SKM-1 treated with dmso at 0.1 percent for 144 hours (cell line): ENCODE data around the gene STAC3.

Experiments
- DNase-seq: peaks from one replicate; lab custom pipeline; 2025; ENCODE audit not compliant: unreplicated experiment; lab: John Stamatoyannopoulos, UW

The STAC3 gene

DNA sequence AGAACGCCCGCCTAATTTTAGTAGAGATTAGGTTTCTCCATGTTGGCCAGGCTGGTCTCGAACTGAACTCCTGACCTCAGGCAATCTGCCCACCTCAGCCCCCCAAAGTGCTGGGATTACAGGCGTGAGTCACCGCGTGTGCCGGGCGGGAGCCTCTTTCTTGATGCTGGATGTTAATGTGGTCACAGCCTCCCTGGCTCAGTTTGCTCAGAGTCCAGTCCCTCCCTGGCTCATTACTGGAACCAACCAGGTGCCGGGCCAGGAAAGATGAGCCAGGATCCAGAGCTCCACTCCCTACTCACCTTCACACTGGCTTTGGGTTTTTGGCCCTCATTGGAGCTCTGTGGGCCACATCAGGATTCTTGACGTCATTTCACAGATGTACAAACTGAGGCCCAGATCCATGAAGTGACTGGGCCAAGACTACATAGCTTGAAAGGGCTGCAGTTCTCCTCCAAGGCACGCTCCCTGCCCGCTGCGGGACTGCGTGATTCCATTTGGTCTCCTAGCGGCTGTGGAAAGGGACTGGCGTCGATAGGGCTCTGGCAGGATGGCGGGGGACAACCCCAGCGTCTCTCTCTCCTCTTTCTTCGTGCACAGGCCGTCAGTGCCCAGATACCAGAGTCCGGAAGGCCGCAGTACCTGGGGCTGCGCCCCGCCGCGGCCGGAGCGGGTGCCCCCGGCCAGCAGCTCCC is 26.6 kb downstream of the STAC3 start:
- no peak for DNase-seq

DNA sequence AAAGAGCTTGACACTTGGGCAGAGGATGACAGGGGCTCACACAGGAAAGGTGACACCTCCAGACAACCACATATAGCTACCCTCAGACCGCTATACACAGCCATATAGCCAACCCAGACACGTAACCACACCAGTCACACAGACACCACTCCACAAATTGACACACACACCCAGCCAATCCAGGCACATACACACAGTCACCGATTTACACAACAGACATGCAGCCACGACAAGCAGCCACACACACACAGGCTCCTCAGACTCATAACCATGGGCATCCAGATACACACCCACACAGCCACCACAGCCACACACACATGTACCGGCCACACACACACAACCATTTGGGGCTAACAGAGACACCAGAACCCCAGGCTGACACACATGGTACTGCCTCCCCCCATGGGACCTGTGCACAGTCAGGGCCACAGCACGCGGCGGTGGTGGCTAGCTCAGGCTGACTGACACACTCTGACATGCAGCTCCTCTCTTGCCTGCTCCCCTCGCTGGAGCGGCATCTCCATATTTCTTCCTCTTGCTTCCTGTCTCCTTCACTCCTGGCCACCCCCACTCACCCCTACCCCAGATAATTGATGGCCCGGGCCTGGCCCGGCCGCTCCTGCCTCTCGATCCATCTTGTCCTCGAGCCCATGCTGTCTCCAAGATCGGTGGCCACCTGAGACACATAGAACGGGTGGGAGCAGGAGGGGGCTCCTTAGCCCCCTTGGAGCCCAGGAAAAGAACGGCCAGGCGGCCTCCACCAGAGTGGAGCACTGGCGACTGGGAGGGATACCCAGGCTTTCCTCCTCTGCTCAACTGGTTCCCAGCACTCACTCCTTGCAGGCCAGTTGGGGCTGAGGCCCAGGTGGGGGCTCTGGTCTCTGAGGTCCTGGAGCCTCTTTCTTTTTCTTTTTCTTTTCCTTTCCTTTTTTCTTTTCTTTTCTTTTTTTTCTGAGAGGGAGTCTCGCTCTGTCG is 27.5 kb downstream of the STAC3 start:
- no peak for DNase-seq

- DNase-seq, result no peak
Observed at GRCh38 chr12:57222286-57223190, 28.4 kb downstream of the STAC3 start.

GRCh38 chr12:57221169-57221917 is 29.6 kb downstream of the STAC3 start:
- no peak for DNase-seq

DNA sequence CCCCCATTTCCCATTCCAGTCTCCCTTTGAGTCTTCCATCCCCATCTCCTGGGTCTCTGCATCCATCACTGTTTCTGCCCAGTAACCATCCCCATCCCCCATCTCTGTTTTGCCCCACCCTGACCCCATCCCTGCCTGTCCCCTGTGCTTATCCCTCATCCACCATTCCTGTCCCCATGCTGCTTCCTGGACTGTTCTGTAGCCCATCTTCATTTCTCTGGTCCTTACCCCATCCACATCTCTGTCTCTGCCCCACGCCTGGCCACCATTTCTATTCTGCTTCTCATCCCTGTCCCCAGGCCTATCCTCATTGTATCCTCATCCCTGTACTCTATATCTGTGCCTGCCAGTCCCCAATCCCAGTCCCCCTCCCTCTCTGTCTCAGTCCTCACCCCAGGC is 30.2 kb downstream of the STAC3 start:
- DNase-seq, result no peak

DNA sequence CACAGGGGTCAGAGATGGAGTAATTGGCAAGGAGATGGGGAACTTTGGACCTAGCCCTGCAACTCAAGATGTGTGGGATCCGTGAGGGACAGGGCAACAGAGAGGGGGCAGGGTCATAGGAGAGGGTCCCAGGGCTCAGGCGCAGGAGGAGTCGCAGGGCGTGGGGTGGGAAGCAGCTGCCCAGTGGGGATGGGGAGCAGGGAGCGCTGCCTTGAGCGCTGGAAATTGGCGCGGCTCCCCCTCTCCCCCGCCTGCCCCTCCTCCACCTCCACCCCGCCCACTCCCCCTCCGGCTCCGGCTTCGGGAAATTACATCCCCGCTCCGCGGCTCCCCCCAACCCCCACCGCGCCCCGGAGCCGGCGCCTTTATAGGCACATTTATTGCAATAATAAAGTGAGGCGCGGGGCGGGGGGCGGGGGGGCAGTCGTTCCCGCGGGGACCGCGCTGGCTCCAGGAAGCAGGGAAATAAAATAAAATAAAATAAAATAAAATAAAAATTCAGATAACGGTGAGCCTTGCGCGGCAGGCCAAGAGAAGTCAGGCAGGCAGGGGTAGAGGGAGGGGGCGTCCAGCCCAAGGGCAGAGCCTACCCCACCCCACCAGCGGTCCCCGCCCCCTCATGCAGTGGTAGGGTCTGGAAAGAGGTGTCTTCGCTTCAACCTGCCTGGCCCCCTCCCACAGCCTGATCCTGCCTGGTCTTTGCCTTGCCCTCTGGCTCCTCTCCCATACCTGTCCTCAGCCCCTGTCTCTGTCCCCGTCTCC is 30.8 kb downstream of the STAC3 start:
- DNase-seq, result no peak

GRCh38 chr12:57219205-57219992 is 31.6 kb downstream of the STAC3 start:
- DNase-seq, result no peak

- DNase-seq, result no peak
Observed at GRCh38 chr12:57218030-57218853, 32.7 kb downstream of the STAC3 start.

- DNase-seq, result no peak
Observed at GRCh38 chr12:57216921-57217879, 33.8 kb downstream of the STAC3 start.

- DNase-seq, result no peak
Observed at GRCh38 chr12:57216014-57216911, 34.7 kb downstream of the STAC3 start, which contains the start of gene NXPH4. NXPH4 (plus strand) TSS chr12:57216794; CDS start chr12:57216970, 176 bp downstream.

DNA sequence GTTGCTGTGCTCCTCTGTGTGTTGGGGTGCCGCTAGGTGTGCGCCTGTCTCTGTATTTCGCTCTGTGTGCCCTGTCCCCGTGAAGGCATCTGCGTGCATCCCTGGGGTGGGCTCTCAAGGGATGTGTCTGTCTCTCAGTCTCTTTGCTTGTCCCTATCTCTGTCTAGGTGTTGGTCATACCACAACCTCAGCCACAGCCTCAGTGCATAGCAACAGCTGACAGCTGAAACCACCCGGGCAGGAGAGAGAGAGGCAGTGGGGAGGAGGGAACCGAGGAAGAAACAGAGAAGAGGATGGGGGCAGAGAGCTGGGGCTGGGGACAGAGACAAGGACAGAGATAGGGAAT is 35.3 kb downstream of the STAC3 start:
- no peak for DNase-seq

- DNase-seq, result no peak
Observed at GRCh38 chr12:57215065-57215464, 35.9 kb downstream of the STAC3 start.

GRCh38 chr12:57214398-57214781 is 36.6 kb downstream of the STAC3 start:
- DNase-seq, result peak; percentile 11

DNA sequence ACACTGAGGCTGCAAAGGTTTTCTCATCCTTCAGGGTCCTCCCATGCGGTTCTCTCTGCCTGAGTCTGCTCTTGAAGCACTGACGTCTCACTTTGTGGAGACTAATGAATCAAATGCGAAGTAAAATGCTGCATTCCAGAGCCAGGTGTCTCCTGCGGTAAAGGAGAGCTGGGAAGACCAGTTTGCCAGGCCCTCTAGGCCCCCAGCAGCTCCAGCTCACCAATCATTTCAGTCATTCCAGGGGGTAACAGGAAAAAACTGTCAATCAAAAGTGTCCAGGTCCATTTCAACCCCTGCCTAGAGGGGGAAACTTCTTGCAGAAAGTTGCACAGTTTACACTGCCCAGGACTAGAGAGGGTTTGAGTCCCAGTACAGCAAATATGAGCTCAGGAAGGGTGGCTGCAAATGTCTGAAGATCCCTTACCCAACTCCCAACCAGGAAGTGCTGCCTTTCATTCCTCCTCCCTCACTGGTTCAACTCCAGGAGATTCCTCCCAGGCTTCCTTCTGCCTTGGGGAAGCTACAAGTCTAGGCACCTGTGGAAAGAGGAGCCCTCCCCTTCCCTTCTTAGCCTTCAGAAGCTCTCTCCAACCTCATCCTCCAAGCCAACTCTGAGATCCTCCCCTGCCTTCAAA is 37.1 kb downstream of the STAC3 start:
- no peak for DNase-seq

- peak; percentile 6 for DNase-seq
Observed at GRCh38 chr12:57213058-57213715, 37.8 kb downstream of the STAC3 start.
